Activated CD4-positive, alpha-beta memory T cell treated with anti-CD3 and anti-CD28 coated beads for 36 hours (primary cell): ENCODE results near the gene CLEC2L. TPM values are rescaled to one million over a fixed set of nuclear protein-coding genes. Genes with fewer than 3 reads are reported as not detected.
"Not testable (repeated sequence)": the region's sequence is repeated elsewhere in the genome, so short reads cannot be mapped to it uniquely, and the experiment has no call there.

Source experiments
- CTCF ChIA-PET: fragments of 350-600 bp; sonication (Branson Sonifier 250); formaldehyde crosslinking; loops from one replicate; lab custom pipeline; 2021; ENCODE audit warnings: antibody characterized with exemption, inconsistent platforms; lab: Charles Lee
- POLR2A ChIA-PET: fragments of 350-600 bp; sonication (Branson Sonifier 250); formaldehyde crosslinking; loops from one replicate; lab custom pipeline; 2021; ENCODE audit warnings: antibody characterized with exemption; lab: Charles Lee
- DNase-seq: peaks from one replicate; pipeline ENCODE4 v3.0.0-alpha.2; 2020
- H3K27ac Mint-ChIP-seq: one replicate; pipeline ENCODE4 v1.8.0; 2021; ENCODE audit warnings: mixed read lengths
- H3K27me3 Mint-ChIP-seq: one replicate; pipeline ENCODE4 v1.8.0; 2021; ENCODE audit warnings: mixed read lengths
- H3K36me3 Mint-ChIP-seq: one replicate; pipeline ENCODE4 v1.8.0; 2021; ENCODE audit warnings: mixed read lengths
- H3K4me1 Mint-ChIP-seq: one replicate; pipeline ENCODE4 v1.8.0; 2021; ENCODE audit warnings: low read depth, mixed read lengths
- H3K4me3 Mint-ChIP-seq: one replicate; pipeline ENCODE4 v1.8.0; 2021; ENCODE audit warnings: mild to moderate bottlenecking, mixed read lengths
- H3K9me3 Mint-ChIP-seq: one replicate; pipeline ENCODE4 v1.8.0; 2021; ENCODE audit warnings: mixed read lengths
- intact Hi-C: fragments of 100-400 bp; cut with micrococcal nuclease; formaldehyde crosslinking; loops from one replicate; pipeline ENCODE4 v1.15.1; 2023
- total RNA-seq, 2 experiments: library from RNA; stranded (reverse); gene quantifications; one replicate each; pipeline ENCODE4 v1.2.3, GENCODE V29; 2021

CLEC2L gene
- total RNA-seq, 2 experiments from 2014 or later, result not detected

- H3K9me3 Mint-ChIP-seq, result no peaks in the 10 kb centered on the region
- no peaks in the 10 kb centered on the region for H3K36me3 Mint-ChIP-seq
- H3K27me3 Mint-ChIP-seq, result no peaks in the 10 kb centered on the region
- DNase-seq, result no peak
- H3K4me1 Mint-ChIP-seq, result no peaks in the 10 kb centered on the region
- intact Hi-C loops, result no loop called here
- no peak overlapping the region for H3K27ac Mint-ChIP-seq
- CTCF ChIA-PET, result no interaction called here
- POLR2A ChIA-PET, result no interaction called here
- no peak overlapping the region for H3K4me3 Mint-ChIP-seq
Observed at GRCh38 chr7:139542308-139543151, 19.0 kb downstream of the CLEC2L start.

GRCh38 chr7:139543801-139544603, 20.5 kb downstream of the CLEC2L start:
- ChIA-PET POLR2A (no interaction called here), CTCF (no interaction called here)
- Mint-ChIP-seq H3K4me1 (no peaks in the 10 kb centered on the region), H3K9me3 (no peaks in the 10 kb centered on the region), H3K27ac (no peak overlapping the region), H3K4me3 (no peak overlapping the region), H3K27me3 (no peaks in the 10 kb centered on the region), H3K36me3 (no peaks in the 10 kb centered on the region)
- intact Hi-C loops, result no loop called here
- DNase-seq, result no peak

- Mint-ChIP-seq H3K36me3 (no peaks in the 10 kb centered on the region), H3K27me3 (no peaks in the 10 kb centered on the region), H3K27ac (no peak overlapping the region), H3K4me3 (no peak overlapping the region), H3K9me3 (no peaks in the 10 kb centered on the region), H3K4me1 (no peaks in the 10 kb centered on the region)
- ChIA-PET CTCF (no interaction called here), POLR2A (no interaction called here)
- intact Hi-C loops, result no loop called here
- DNase-seq, result no peak
Observed at GRCh38 chr7:139544645-139545044, 21.2 kb downstream of the CLEC2L start.

GRCh38 chr7:139548302-139549028, 25.0 kb downstream of the CLEC2L start:
- H3K4me1 Mint-ChIP-seq, result no peaks in the 10 kb centered on the region
- H3K27me3 Mint-ChIP-seq, result no peaks in the 10 kb centered on the region
- no peak overlapping the region for H3K4me3 Mint-ChIP-seq
- CTCF ChIA-PET, result interaction anchor here (0.8 kb wide), 1 partner anchor 53 kb away, joined by 3 read pairs; no protein-coding TSS in a partner anchor
- no peaks in the 10 kb centered on the region for H3K9me3 Mint-ChIP-seq
- H3K27ac Mint-ChIP-seq, result no peak overlapping the region
- POLR2A ChIA-PET, result no interaction called here
- H3K36me3 Mint-ChIP-seq, result no peaks in the 10 kb centered on the region
- intact Hi-C loops, result no loop called here
- no peak for DNase-seq

- H3K27ac Mint-ChIP-seq, H3K9me3 Mint-ChIP-seq, H3K36me3 Mint-ChIP-seq, CTCF ChIA-PET, H3K27me3 Mint-ChIP-seq, DNase-seq, intact Hi-C loops, POLR2A ChIA-PET, H3K4me1 Mint-ChIP-seq, H3K4me3 Mint-ChIP-seq: not testable (repeated sequence)
Observed at GRCh38 chr7:139553991-139554700, 30.7 kb downstream of the CLEC2L start.

GRCh38 chr7:139557857-139558581, 34.5 kb downstream of the CLEC2L start:
- H3K9me3 Mint-ChIP-seq, result peaks cover 4% of the 10 kb centered on the region
- no peaks in the 10 kb centered on the region for H3K4me1 Mint-ChIP-seq
- intact Hi-C loops, result no loop called here
- ChIA-PET CTCF (no interaction called here), POLR2A (interaction anchor here (0.6 kb wide), 1 partner anchor 389 kb away, joined by 3 read pairs; no protein-coding TSS in a partner anchor)
- no peaks in the 10 kb centered on the region for H3K36me3 Mint-ChIP-seq
- H3K27me3 Mint-ChIP-seq, result peaks cover 10% of the 10 kb centered on the region
- no peak overlapping the region for H3K27ac Mint-ChIP-seq
- H3K4me3 Mint-ChIP-seq, result no peak overlapping the region
- DNase-seq, result no peak

- Mint-ChIP-seq H3K9me3 (peaks cover 4% of the 10 kb centered on the region), H3K4me1 (no peaks in the 10 kb centered on the region), H3K4me3 (no peak overlapping the region), H3K36me3 (no peaks in the 10 kb centered on the region), H3K27me3 (peaks cover 10% of the 10 kb centered on the region), H3K27ac (no peak overlapping the region)
- DNase-seq, result no peak
- ChIA-PET CTCF (no interaction called here), POLR2A (no interaction called here)
- intact Hi-C loops, result no loop called here
Observed at GRCh38 chr7:139559364-139560105, 36.0 kb downstream of the CLEC2L start.

- DNase-seq, result no peak
- H3K27ac Mint-ChIP-seq, result no peak overlapping the region
- peaks cover 10% of the 10 kb centered on the region for H3K27me3 Mint-ChIP-seq
- ChIA-PET CTCF (no interaction called here), POLR2A (no interaction called here)
- H3K36me3 Mint-ChIP-seq, result no peaks in the 10 kb centered on the region
- H3K9me3 Mint-ChIP-seq, result peaks cover 4% of the 10 kb centered on the region
- no peak overlapping the region for H3K4me3 Mint-ChIP-seq
- intact Hi-C loops, result no loop called here
- peaks cover 4% of the 10 kb centered on the region for H3K4me1 Mint-ChIP-seq
Observed at GRCh38 chr7:139560199-139560598, 36.7 kb downstream of the CLEC2L start.

GRCh38 chr7:139560678-139561077, 37.2 kb downstream of the CLEC2L start:
- intact Hi-C loops, result no loop called here
- H3K4me1 Mint-ChIP-seq, result peaks cover 8% of the 10 kb centered on the region

GRCh38 chr7:139562491-139562890, 39.0 kb downstream of the CLEC2L start:
- intact Hi-C loops, result no loop called here
- peaks cover 12% of the 10 kb centered on the region for H3K4me1 Mint-ChIP-seq
- peaks cover 10% of the 10 kb centered on the region for H3K27me3 Mint-ChIP-seq
- DNase-seq, result no peak
- CTCF ChIA-PET, result no interaction called here
- H3K9me3 Mint-ChIP-seq, result peaks cover 4% of the 10 kb centered on the region
- POLR2A ChIA-PET, result no interaction called here
- no peak overlapping the region for H3K4me3 Mint-ChIP-seq
- no peak overlapping the region for H3K27ac Mint-ChIP-seq
- peaks cover 3% of the 10 kb centered on the region for H3K36me3 Mint-ChIP-seq

More at GRCh38 chr7:139560678-139561077, 37.2 kb downstream of the CLEC2L start:
- ChIA-PET CTCF (no interaction called here), POLR2A (no interaction called here)
- no peak for DNase-seq
- H3K4me3 Mint-ChIP-seq, result no peak overlapping the region
- no peaks in the 10 kb centered on the region for H3K36me3 Mint-ChIP-seq
- peaks cover 10% of the 10 kb centered on the region for H3K27me3 Mint-ChIP-seq
- H3K9me3 Mint-ChIP-seq, result peaks cover 4% of the 10 kb centered on the region
- no peak overlapping the region for H3K27ac Mint-ChIP-seq
